Measurements from ENCODE around the gene DMD. TPM values are rescaled to one million over a fixed set of nuclear protein-coding genes. Genes with fewer than 3 reads are reported as not detected.

DMD gene
- total RNA-seq, 1 donor from 2014 or later = 2.5 TPM

- no peaks in the 10 kb centered on the region for H3K27me3 ChIP-seq (ENCODE audit: control insufficient read depth, insufficient read depth, low read length)
- TF ChIP-seq CTCF (IDR thresholded peaks at IDR 0.05; ENCODE audit: insufficient read depth, low read length, poor library complexity, severe bottlenecking) = no peak
- H3K4me3 ChIP-seq (ENCODE audit: low read depth, low read length) = no peak overlapping the region
- DNase-seq (ENCODE audit: low read depth) = no peak
- no peaks in the 10 kb centered on the region for H3K36me3 ChIP-seq (ENCODE audit: control insufficient read depth, insufficient read depth, low read length)
Observed at GRCh38 chrX:31704938-31705337, 1506.4 kb downstream of the DMD start.

- H3K36me3 ChIP-seq (ENCODE audit: control insufficient read depth, insufficient read depth, low read length) = no peaks in the 10 kb centered on the region
- no peak for DNase-seq (ENCODE audit: low read depth)
- no peaks in the 10 kb centered on the region for H3K27me3 ChIP-seq (ENCODE audit: control insufficient read depth, insufficient read depth, low read length)
- H3K4me3 ChIP-seq (ENCODE audit: low read depth, low read length) = no peak overlapping the region
- TF ChIP-seq CTCF (IDR thresholded peaks at IDR 0.05; ENCODE audit: insufficient read depth, low read length, poor library complexity, severe bottlenecking) = no peak
Observed at GRCh38 chrX:31702222-31702621, 1509.1 kb downstream of the DMD start.

GRCh38 chrX:31697294-31697916 is 1513.9 kb downstream of the DMD start:
- no peak for DNase-seq (ENCODE audit: low read depth)
- no peak overlapping the region for H3K4me3 ChIP-seq (ENCODE audit: low read depth, low read length)
- H3K36me3 ChIP-seq (ENCODE audit: control insufficient read depth, insufficient read depth, low read length) = no peaks in the 10 kb centered on the region
- TF ChIP-seq CTCF (IDR thresholded peaks at IDR 0.05; ENCODE audit: insufficient read depth, low read length, poor library complexity, severe bottlenecking) = no peak
- H3K27me3 ChIP-seq (ENCODE audit: control insufficient read depth, insufficient read depth, low read length) = no peaks in the 10 kb centered on the region

- Histone ChIP-seq H3K27me3 (ENCODE audit: control insufficient read depth, insufficient read depth, low read length) (no peaks in the 10 kb centered on the region), H3K4me3 (ENCODE audit: low read depth, low read length) (no peak overlapping the region), H3K36me3 (ENCODE audit: control insufficient read depth, insufficient read depth, low read length) (no peaks in the 10 kb centered on the region)
- DNase-seq (ENCODE audit: low read depth) = no peak
- no peak for TF ChIP-seq CTCF (IDR thresholded peaks at IDR 0.05; ENCODE audit: insufficient read depth, low read length, poor library complexity, severe bottlenecking)
Observed at GRCh38 chrX:31679861-31680260, 1531.5 kb downstream of the DMD start.

- no peak for DNase-seq (ENCODE audit: low read depth)
- H3K4me3 ChIP-seq (ENCODE audit: low read depth, low read length) = no peak overlapping the region
- no peak for TF ChIP-seq CTCF (IDR thresholded peaks at IDR 0.05; ENCODE audit: insufficient read depth, low read length, poor library complexity, severe bottlenecking)
Observed at GRCh38 chrX:31670245-31670644, 1541.1 kb downstream of the DMD start.

GRCh38 chrX:31665454-31665853 is 1545.9 kb downstream of the DMD start:
- Histone ChIP-seq H3K4me3 (ENCODE audit: low read depth, low read length) (no peak overlapping the region), H3K27me3 (ENCODE audit: control insufficient read depth, insufficient read depth, low read length) (no peaks in the 10 kb centered on the region), H3K36me3 (ENCODE audit: control insufficient read depth, insufficient read depth, low read length) (no peaks in the 10 kb centered on the region)
- TF ChIP-seq CTCF (IDR thresholded peaks at IDR 0.05; ENCODE audit: insufficient read depth, low read length, poor library complexity, severe bottlenecking) = no peak
- DNase-seq (ENCODE audit: low read depth) = no peak

More at GRCh38 chrX:31670245-31670644, 1541.1 kb downstream of the DMD start:
- no peaks in the 10 kb centered on the region for H3K27me3 ChIP-seq (ENCODE audit: control insufficient read depth, insufficient read depth, low read length)
- H3K36me3 ChIP-seq (ENCODE audit: control insufficient read depth, insufficient read depth, low read length) = no peaks in the 10 kb centered on the region

Data from kidney epithelial cell (primary cell).